Measurements from ENCODE around the gene SMIM10.
"Not testable (repeated sequence)": the region's sequence is repeated elsewhere in the genome, so short reads cannot be mapped to it uniquely, and the experiment has no call there.

Gene SMIM10

GRCh38 chrX:135015523-135016245 lies 24.9 kb downstream of the SMIM10 start:
- DNase-seq, result no peak

- not testable (repeated sequence) for DNase-seq
Measured at GRCh38 chrX:135019890-135020289, 29.1 kb downstream of the SMIM10 start.

- not testable (repeated sequence) for DNase-seq
Measured at GRCh38 chrX:135023791-135024190, 33.0 kb downstream of the SMIM10 start.

GRCh38 chrX:135024526-135024925 lies 33.7 kb downstream of the SMIM10 start:
- no peak for DNase-seq

- not testable (repeated sequence) for DNase-seq
Measured at GRCh38 chrX:135030207-135030963, 39.6 kb downstream of the SMIM10 start.

GRCh38 chrX:135041149-135042123 lies 50.6 kb downstream of the SMIM10 start:
- not testable (repeated sequence) for DNase-seq
